DND-41 (cell line): ENCODE data around the gene PMEPA1.

ENCODE experiments used
- CTCF ChIP-seq: IDR thresholded peaks from 2 replicates; pipeline ENCODE4 v1.5.1; 2012; ENCODE audit warnings: borderline replicate concordance, low read length, moderate library complexity, mild to moderate bottlenecking; ENCODE audit not compliant: poor library complexity, severe bottlenecking; ENCODE audit errors: extremely low read depth
- EZH2 ChIP-seq: IDR thresholded peaks from 3 replicates; pipeline ENCODE4 v1.6.1; 2012; ENCODE audit warnings: borderline replicate concordance, low read depth, mild to moderate bottlenecking, moderate library complexity, low read length, inconsistent platforms; ENCODE audit not compliant: severe bottlenecking

GRCh38 chr20:57696401-57696961 is 13.3 kb downstream of the PMEPA1 start:
- TF ChIP-seq CTCF (no peak), EZH2 (no peak)
